Measurements from ENCODE around the gene SRF.

GRCh38 chr6:43173591-43174262, 2.7 kb downstream of the SRF start:
- TF ChIP-seq POLR2A (IDR thresholded peaks at IDR 0.05) (no peak), CTCF (IDR thresholded peaks at IDR 0.05) (no peak)
